GM18867 (cell line): ENCODE measurements around the gene P3H2.
A peak's percentile ranks its signal among the peaks of the same experiment; 100 is the strongest.
"Not testable (repeated sequence)": the region's sequence is repeated elsewhere in the genome, so short reads cannot be mapped to it uniquely, and the experiment has no call there.

Experiments
- ATAC-seq: cut with Tn5 transposase; IDR thresholded peaks from one replicate; pipeline ENCODE4 v1.9.1; 2021; ENCODE audit warnings: mild to moderate bottlenecking, moderate library complexity; ENCODE audit not compliant: unreplicated experiment

The P3H2 gene

GRCh38 chr3:189990826-189991225, 129.9 kb downstream of the P3H2 start:
- ATAC-seq = no peak

- ATAC-seq = no peak
These were observed 131.8 kb downstream of the P3H2 start for GRCh38 chr3:189988854-189989253.

GRCh38 chr3:189988322-189988721, 132.4 kb downstream of the P3H2 start:
- no peak for ATAC-seq

- ATAC-seq = no peak
These were observed 134.7 kb downstream of the P3H2 start for GRCh38 chr3:189985948-189986347.

DNA sequence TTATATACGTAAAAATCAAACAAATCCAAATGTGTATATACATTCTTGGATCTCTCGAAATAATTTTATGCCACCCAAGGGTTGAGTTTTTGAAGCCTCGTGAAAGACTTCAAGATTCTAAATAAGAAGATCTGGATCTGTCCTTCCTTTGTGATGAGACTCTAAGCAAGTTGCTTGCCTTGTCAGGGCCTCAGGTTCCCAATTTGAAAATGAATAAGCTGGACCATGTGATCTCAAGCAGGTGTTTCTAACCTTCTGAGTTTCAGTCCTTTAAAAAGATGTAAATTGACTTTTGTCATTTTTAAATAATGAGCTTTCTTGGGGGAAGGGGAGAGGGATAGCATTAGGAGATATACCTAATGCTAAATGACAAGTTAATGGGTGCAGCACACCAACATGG, 137.1 kb downstream of the P3H2 start:
- ATAC-seq = no peak

GRCh38 chr3:189982321-189982945, 138.3 kb downstream of the P3H2 start:
- ATAC-seq = no peak

DNA sequence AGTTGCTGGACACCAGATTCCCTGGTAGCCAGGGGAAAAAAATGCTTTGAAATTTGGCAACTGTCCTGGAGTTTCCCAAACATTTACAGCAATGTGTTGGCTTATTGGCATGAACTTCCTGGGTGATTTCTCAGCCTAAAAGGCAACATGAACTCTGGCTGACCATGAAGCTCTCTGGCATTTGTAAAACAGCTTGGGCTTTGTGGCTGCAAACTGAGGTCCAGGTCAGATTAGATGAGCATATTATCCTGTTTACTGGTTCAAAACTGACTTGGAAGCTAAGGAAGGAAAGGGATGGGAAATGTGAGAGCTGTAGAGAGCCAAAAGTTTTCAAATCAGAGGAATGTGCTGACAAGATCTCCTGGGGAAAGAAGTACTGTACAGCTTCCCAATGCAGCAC, 139.0 kb downstream of the P3H2 start:
- ATAC-seq = no peak

- no peak for ATAC-seq
These were observed 141.9 kb downstream of the P3H2 start for GRCh38 chr3:189978753-189979152.

DNA sequence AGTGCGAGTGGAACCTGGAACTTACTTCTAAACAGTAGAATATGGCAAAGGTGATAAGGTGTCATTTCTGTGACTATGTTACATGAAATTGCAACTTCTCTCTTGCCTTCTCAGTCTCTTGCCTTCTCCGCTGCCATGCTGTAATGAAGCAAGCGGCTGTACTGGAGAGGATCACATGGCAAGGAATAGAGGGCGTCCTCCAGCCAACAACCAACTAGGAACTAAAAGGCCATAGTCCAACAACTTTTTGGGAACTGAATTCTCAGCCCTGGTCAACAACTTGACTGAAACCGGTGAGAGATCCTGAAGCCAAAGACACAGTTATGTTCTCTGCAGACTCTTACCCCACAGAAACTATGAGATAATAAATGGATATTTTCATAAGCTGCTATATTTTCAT, 143.5 kb downstream of the P3H2 start:
- no peak for ATAC-seq

DNA sequence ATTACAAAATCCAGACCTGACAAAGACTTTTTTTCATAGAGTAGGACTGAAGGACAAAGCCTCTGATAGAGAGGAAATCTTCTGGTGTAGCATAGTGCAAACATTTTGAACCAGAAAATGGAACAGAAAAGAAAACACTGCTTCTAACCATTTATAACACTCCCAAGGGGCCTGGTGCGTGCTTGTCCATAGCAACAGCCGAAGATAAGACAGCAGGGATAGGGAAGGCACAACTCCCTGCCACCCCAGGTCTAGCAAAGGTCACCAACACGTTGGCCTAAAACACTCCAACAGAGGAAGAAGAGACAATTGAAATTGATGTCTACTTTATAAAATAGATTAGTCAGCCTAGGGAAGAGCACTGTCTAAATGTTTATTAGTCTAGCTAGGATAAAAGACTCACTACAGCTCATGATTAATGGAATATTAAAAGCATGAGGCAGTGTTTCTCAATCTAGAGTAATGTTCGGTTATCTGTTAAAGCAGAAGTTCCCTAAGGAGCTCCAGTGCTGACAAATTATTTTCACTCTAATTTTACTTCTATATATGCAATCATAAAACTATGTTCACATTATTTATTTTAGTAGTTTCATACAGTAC, 145.2 kb downstream of the P3H2 start:
- ATAC-seq = no peak

- no peak for ATAC-seq
These were observed 146.3 kb downstream of the P3H2 start for GRCh38 chr3:189974359-189974758.

DNA sequence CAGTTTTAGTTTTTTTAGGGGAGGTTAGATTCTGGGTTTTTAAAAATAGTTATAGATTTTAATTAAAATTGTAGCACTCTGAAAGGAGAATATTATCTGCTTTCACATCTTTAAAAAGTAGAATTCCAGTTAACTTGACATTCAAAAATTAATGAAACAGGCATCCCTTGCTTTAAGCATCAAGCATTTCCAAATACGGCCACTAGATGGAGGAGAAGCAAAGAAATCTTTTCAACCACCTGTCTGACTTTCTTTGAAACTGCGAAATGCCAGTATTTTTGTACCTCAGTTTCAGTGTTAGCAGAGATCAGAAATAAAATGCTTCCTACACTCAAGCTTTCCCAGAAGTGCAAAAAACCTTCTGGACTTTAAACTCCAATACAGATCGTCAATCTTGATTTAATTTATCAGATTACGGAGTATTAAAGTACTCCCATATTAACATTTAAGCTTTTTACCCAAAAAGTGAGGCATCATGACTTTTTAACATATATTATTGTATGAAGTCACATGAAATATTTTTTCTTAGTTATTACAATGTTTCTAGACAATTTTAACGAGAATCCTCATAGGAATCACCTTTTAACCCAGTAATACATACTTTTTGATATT, 153.3 kb downstream of the P3H2 start:
- peak; percentile 84 for ATAC-seq

- peak; percentile 78 for ATAC-seq
These were observed 153.9 kb downstream of the P3H2 start for GRCh38 chr3:189966843-189967242.

DNA sequence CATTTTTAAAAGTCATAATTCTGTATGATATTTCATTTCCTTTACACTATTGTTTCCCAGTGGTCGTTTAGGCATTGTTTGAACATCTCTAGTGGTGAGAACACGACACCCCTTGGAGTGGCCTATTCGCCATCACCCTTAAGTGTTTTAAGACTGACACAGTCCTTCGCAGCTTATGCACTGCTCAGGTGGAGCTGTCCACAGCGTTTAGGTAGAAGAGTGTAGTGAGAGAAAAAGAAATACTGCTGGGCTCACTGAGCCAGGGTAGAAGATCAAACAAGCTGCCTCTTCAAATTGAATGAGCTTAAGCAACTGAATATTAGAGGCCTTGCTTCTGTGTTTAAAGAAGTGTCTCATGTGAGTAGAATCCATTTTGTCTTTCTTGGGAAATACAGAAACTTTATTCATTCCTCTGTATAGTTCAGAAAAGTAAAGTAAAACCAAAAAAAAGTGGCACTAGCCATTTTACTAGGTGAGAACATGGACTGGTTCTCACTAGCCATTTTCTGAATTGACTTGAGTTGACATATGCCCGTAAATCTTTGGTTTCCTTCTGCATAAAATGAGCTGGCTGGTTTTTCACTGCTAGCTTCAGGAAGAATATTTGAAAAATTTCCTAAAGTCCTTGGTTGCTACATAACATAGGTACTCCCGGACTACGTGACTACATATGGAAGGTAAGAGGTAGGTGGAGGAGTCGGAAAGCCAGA, 155.9 kb downstream of the P3H2 start:
- ATAC-seq = no peak

DNA sequence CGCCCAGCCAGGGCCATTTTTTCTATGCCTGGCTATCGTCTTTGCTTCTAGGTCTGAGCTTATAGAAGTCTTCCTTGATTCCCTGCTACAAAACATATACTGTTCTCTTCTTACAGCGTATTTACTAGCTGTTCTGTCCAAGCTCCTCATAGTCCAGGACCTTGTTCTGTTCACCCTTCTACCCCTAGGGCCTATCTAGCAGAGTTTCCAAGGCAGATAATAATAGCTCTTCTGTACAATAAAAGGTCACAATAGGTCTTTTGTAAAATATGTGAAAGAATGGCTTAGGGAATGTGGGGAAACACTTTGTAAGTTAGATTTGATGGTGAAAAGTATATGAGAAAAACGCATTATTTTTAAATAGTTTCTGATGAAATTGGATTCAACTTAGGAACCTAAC, 158.2 kb downstream of the P3H2 start:
- no peak for ATAC-seq

DNA sequence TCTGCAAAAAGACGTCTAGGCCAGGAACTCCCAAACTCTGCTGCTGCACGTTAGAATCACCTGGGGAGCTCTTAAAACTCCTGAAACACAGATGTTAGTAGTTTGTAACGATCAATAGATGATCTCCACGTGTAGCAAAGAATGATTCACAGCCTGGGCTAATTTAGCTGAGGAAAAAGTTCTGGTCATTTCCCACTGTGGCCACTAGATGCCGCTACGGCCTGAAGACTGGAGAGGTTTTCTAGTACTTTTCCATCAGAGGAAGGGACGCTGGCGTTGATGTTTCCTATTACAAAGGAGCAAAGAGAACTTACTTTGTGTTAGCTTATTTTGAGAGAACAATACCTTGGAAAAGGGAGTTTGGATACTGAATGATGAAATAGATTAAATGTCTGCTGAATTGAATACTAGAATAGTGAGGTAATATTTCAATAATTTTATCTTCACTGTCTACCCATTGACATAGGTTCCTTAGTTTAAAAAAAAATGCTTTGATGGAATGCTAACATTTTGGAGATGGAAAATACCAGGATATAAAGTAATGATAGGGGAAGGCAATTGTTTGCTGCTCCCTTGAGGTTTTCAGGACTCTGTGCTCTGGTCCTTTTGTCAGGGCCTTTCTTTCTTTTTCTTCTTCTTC, 159.1 kb downstream of the P3H2 start:
- peak; percentile 72 for ATAC-seq

DNA sequence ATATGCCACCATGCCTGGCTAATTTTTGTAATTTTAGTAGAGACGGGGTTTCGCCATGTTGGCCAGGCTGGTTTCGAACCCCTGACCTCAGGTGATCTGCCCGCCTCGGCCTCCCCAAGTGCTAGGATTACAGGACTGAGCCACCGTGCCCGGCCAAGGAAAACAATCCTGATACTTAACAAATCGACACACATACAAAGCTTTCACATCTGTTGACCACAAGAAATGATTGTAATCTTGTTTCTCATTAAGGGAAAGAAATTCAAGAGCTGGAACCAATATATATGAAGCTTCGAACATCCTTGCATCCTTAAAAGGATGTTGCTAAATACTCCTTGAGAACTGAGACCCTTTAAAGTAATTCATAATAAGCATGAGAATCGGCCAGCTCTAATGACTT, 159.6 kb downstream of the P3H2 start:
- ATAC-seq = not testable (repeated sequence)

DNA sequence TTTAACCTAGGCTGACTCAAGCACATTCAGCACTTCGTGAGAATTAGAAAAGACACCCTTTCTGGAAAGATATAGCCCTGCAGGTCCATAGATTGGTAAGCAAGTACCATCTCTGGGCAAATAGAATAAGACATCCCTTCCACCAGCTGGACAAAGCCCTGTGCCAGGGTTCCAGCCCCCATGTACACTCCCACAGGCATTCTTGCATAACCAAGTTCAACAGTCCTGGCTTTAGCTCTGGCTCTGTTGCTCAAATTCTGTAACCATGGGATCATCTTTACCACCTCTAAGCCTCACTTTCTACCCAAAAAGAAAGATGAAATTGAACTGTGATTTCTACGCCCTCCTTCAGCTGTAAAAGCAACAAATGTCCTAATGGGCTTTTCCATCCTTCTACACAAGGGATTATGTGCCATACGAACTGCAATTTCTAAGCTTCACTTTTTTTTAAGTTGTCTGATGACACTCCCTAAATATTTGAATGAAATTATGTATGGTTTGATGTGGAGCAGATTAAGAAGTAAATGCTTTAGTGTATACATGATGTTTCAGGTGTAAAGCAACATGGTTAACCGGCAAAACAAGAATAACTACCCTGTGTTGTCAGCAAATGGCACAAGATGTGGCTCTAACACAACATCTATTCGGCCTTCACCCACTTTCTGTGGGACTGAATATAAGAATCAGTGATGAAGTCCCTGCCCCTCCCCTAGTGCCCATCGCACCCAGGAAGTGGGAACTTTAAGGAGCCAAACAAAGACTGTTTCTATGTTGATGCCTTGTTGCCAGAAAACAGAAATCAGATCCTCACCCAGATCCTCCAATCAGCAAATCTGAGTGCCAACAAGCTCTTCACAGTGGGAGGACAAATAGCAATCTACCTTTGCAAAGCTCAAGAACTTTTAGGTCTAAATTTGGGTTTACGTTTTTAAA, 165.7 kb downstream of the P3H2 start:
- ATAC-seq = no peak

DNA sequence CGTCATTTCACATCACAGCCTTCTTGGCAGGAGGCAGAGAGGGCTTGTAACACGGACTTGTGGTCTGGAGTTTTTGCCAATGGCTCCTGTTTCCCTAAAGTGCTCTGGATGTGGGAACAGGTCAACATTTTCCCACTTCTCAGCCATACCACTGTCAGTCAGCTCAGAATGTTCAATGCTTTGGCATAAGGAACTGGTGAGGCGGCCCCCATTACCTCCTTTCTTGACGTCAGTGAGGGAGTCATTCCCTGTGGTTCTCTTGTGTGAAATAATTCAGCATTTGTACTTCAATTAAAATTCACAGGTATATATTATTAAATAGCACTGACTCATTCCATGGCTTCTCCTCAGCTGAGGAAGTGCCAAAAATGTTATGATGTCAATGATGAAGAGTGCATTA, 167.1 kb downstream of the P3H2 start:
- ATAC-seq = no peak

- ATAC-seq = no peak
These were observed 168.4 kb downstream of the P3H2 start for GRCh38 chr3:189952272-189952671.
